ENCODE measurements around the gene TOGARAM1. TPM values are rescaled to one million over a fixed set of nuclear protein-coding genes. Genes with fewer than 3 reads are reported as not detected.
A peak's percentile ranks its signal among the peaks of the same experiment; 100 is the strongest.

Gene TOGARAM1
- total and polyA plus RNA-seq, 2 experiments from 2014 or later = 10.5 to 12.2 TPM

DNA sequence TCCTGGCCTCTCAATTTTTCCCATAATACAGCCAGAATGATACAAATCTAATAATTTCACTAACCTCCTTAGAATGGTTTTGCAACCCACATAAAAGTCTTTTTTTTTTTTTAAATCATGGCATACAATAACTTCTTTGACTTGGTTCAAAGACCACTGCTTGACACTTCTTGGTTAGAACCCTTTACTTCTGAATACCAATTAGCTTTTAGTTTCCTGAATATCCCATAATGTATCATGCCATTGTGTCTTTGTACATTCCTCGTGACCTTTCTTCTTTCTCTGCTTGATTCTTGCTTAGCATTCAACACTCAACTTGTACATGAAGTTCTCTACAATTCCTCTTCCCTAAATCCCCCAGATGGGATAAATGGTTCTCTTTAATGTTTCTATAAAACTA is 19.6 kb upstream of the TOGARAM1 start:
- H3K4me2 ChIP-seq (ENCODE audit: unreplicated experiment) = no peak overlapping the region
- H3K36me3 ChIP-seq (ENCODE audit: low read depth) = peaks cover 11% of the 10 kb centered on the region
- peaks cover 70% of the 10 kb centered on the region for H3K79me2 ChIP-seq (ENCODE audit: insufficient read depth)
- H3K9ac ChIP-seq = no peak overlapping the region
- H3K4me3 ChIP-seq = no peak overlapping the region
- TF ChIP-seq EZH2 (IDR thresholded peaks at IDR 0.05; ENCODE audit: insufficient read depth, poor library complexity, severe bottlenecking) (no peak), EZH2phosphoT487 (IDR thresholded peaks at IDR 0.05; ENCODE audit: insufficient read depth, low read depth) (no peak)
- no peaks in the 10 kb centered on the region for H3K27me3 ChIP-seq (replicated peaks; ENCODE audit: insufficient read depth)
- peaks cover 36% of the 10 kb centered on the region for H3F3A ChIP-seq (ENCODE audit: insufficient read depth)
- no peaks in the 10 kb centered on the region for H3K9me3 ChIP-seq (ENCODE audit: low read depth)
- in situ Hi-C loops (cut with MboI) = no loop called here
- peaks cover 40% of the 10 kb centered on the region for H3K4me1 ChIP-seq (ENCODE audit: insufficient read depth)
- no peaks in the 10 kb centered on the region for H4K20me1 ChIP-seq (ENCODE audit: insufficient read depth)
- WGBS, 2 experiments (ENCODE audit: low coverage in 1 of 2, low lambda C conversion rate in 2 of 2, missing lambda C conversion rate in 2 of 2) = 100% methylated on average over 1 of the region's 1 CpG
- no peak overlapping the region for H3K27ac ChIP-seq
- no peak for DNase-seq
- H3K9me2 ChIP-seq (ENCODE audit: insufficient read depth) = no peaks in the 10 kb centered on the region
- H2AFZ ChIP-seq = no peak overlapping the region

- peak overlapping the region; percentile 46; the same call in 1 of the 2 replicates for H3K9ac ChIP-seq
- peaks cover 73% of the 10 kb centered on the region for H3K79me2 ChIP-seq (ENCODE audit: insufficient read depth)
- peak overlapping the region; percentile 67 for H3K4me2 ChIP-seq (ENCODE audit: unreplicated experiment)
These were observed 17.9 kb upstream of the TOGARAM1 start for GRCh38 chr14:44944107-44944506.

GRCh38 chr14:44945264-44945663 is 16.7 kb upstream of the TOGARAM1 start:
- Histone ChIP-seq H3F3A (ENCODE audit: insufficient read depth) (peaks cover 44% of the 10 kb centered on the region), H3K9me2 (ENCODE audit: insufficient read depth) (no peaks in the 10 kb centered on the region; the same call in 1 of the 2 replicates), H2AFZ (peak overlapping the region; percentile 30), H3K9ac (peak overlapping the region; percentile 52), H3K79me2 (ENCODE audit: insufficient read depth) (peaks cover 73% of the 10 kb centered on the region), H3K4me3 (peak overlapping the region; percentile 53), H3K27me3 (replicated peaks; ENCODE audit: insufficient read depth) (no peaks in the 10 kb centered on the region), H3K9me3 (ENCODE audit: low read depth) (no peaks in the 10 kb centered on the region), H3K4me1 (ENCODE audit: insufficient read depth) (peaks cover 37% of the 10 kb centered on the region), H3K36me3 (ENCODE audit: low read depth) (peaks cover 11% of the 10 kb centered on the region), H3K4me2 (ENCODE audit: unreplicated experiment) (peak overlapping the region; percentile 67), H3K27ac (peak overlapping the region; percentile 81), H4K20me1 (ENCODE audit: insufficient read depth) (no peaks in the 10 kb centered on the region; the same call in 1 of the 2 replicates)
- WGBS, 2 experiments (ENCODE audit: low coverage in 1 of 2, low lambda C conversion rate in 2 of 2, missing lambda C conversion rate in 2 of 2) = 1 to 2% methylated on average over 4 of the region's 4 CpGs
- no peak for TF ChIP-seq EZH2 (IDR thresholded peaks at IDR 0.05; ENCODE audit: insufficient read depth, poor library complexity, severe bottlenecking)
- TF ChIP-seq EZH2phosphoT487 (IDR thresholded peaks at IDR 0.05; ENCODE audit: insufficient read depth, low read depth) = 0 out of 2 replicates have a peak, but pooled peaks have one; percentile 34
- peak; percentile 95 for DNase-seq
- in situ Hi-C loops (cut with MboI) = no loop called here

More at GRCh38 chr14:44944107-44944506, 17.9 kb upstream of the TOGARAM1 start:
- Histone ChIP-seq H3K9me3 (ENCODE audit: low read depth) (no peaks in the 10 kb centered on the region), H3K4me3 (no peak overlapping the region), H3K9me2 (ENCODE audit: insufficient read depth) (no peaks in the 10 kb centered on the region; the same call in 1 of the 2 replicates), H3F3A (ENCODE audit: insufficient read depth) (peaks cover 44% of the 10 kb centered on the region), H3K36me3 (ENCODE audit: low read depth) (peaks cover 12% of the 10 kb centered on the region), H2AFZ (no peak overlapping the region), H3K4me1 (ENCODE audit: insufficient read depth) (peaks cover 40% of the 10 kb centered on the region), H3K27me3 (replicated peaks; ENCODE audit: insufficient read depth) (no peaks in the 10 kb centered on the region), H3K27ac (peak overlapping the region; percentile 81), H4K20me1 (ENCODE audit: insufficient read depth) (no peaks in the 10 kb centered on the region)
- in situ Hi-C loops (cut with MboI) = no loop called here
- TF ChIP-seq EZH2phosphoT487 (IDR thresholded peaks at IDR 0.05; ENCODE audit: insufficient read depth, low read depth) (no peak), EZH2 (IDR thresholded peaks at IDR 0.05; ENCODE audit: insufficient read depth, poor library complexity, severe bottlenecking) (no peak)
- no peak for DNase-seq

DNA sequence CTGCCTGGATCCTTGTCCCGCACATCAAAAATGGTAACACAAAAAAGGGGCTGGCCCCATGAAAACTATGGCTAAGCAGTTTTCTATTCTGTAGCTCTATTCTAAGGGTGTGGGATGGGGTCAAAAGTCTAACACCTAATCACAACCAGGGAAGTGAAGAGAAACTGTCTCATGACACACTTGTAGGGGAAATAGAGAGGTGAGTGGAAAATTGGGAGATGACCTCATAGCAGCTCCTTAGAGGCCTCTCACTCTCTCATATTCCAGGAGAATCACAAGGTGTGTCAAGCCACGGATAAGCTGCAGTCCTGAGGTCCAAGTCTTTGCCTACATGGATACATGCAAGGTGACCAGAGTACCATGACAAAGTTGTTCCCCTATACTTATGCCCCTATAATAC is 10.9 kb upstream of the TOGARAM1 start:
- peaks cover 4% of the 10 kb centered on the region; the same call in 1 of the 2 replicates for H4K20me1 ChIP-seq (ENCODE audit: insufficient read depth)
- in situ Hi-C loops (cut with MboI) = no loop called here
- WGBS, 2 experiments (ENCODE audit: low coverage in 1 of 2, low lambda C conversion rate in 2 of 2, missing lambda C conversion rate in 2 of 2) = 93 to 96% methylated on average over 2 of the region's 2 CpGs
- H3K9me3 ChIP-seq (ENCODE audit: low read depth) = no peaks in the 10 kb centered on the region
- TF ChIP-seq EZH2 (IDR thresholded peaks at IDR 0.05; ENCODE audit: insufficient read depth, poor library complexity, severe bottlenecking) (no peak), EZH2phosphoT487 (IDR thresholded peaks at IDR 0.05; ENCODE audit: insufficient read depth, low read depth) (no peak)
- no peaks in the 10 kb centered on the region for H3K27me3 ChIP-seq (replicated peaks; ENCODE audit: insufficient read depth)
- H3K4me1 ChIP-seq (ENCODE audit: insufficient read depth) = peaks cover 5% of the 10 kb centered on the region
- no peak overlapping the region for H3K4me2 ChIP-seq (ENCODE audit: unreplicated experiment)
- DNase-seq = no peak
- no peaks in the 10 kb centered on the region; the same call in 1 of the 2 replicates for H3K9me2 ChIP-seq (ENCODE audit: insufficient read depth)
- H3K4me3 ChIP-seq = no peak overlapping the region
- H3K79me2 ChIP-seq (ENCODE audit: insufficient read depth) = peaks cover 100% of the 10 kb centered on the region
- no peak overlapping the region for H3K9ac ChIP-seq
- H3F3A ChIP-seq (ENCODE audit: insufficient read depth) = peaks cover 22% of the 10 kb centered on the region
- H3K27ac ChIP-seq = no peak overlapping the region
- H2AFZ ChIP-seq = no peak overlapping the region
- H3K36me3 ChIP-seq (ENCODE audit: low read depth) = peaks cover 10% of the 10 kb centered on the region; the same call in 1 of the 2 replicates

Measured in GM23248 (cell line).